GM21717 (cell line): Measurements from ENCODE around the gene TNIK.

ENCODE experiments used
- ATAC-seq: cut with Tn5 transposase; IDR thresholded peaks from one replicate; pipeline ENCODE4 v1.9.1; 2021; ENCODE audit warnings: mild to moderate bottlenecking, moderate library complexity; ENCODE audit not compliant: unreplicated experiment

Gene TNIK

GRCh38 chr3:171116365-171116764 is 343.8 kb downstream of the TNIK start:
- no peak for ATAC-seq

- no peak for ATAC-seq
Observed at GRCh38 chr3:171115667-171116066, 344.5 kb downstream of the TNIK start.

GRCh38 chr3:171113716-171114115 is 346.5 kb downstream of the TNIK start:
- no peak for ATAC-seq

GRCh38 chr3:171110715-171111114 is 349.5 kb downstream of the TNIK start:
- no peak for ATAC-seq

GRCh38 chr3:171108066-171108465 is 352.1 kb downstream of the TNIK start:
- ATAC-seq: no peak

- ATAC-seq: no peak
Observed at GRCh38 chr3:171103185-171103584, 357.0 kb downstream of the TNIK start.

- ATAC-seq: no peak
Observed at GRCh38 chr3:171101982-171102641, 358.1 kb downstream of the TNIK start.

GRCh38 chr3:171099911-171100310 is 360.3 kb downstream of the TNIK start:
- no peak for ATAC-seq

GRCh38 chr3:171095063-171095462 is 365.1 kb downstream of the TNIK start:
- peak; percentile 85 for ATAC-seq

GRCh38 chr3:171094411-171094810 is 365.8 kb downstream of the TNIK start:
- ATAC-seq: no peak

- no peak for ATAC-seq
Observed at GRCh38 chr3:171093462-171093861, 366.7 kb downstream of the TNIK start.

- ATAC-seq: no peak
Observed at GRCh38 chr3:171092467-171092911, 367.7 kb downstream of the TNIK start.

GRCh38 chr3:171090321-171090720 is 369.9 kb downstream of the TNIK start:
- no peak for ATAC-seq

GRCh38 chr3:171088964-171089754 is 371.0 kb downstream of the TNIK start:
- ATAC-seq: no peak

GRCh38 chr3:171088496-171088895 is 371.7 kb downstream of the TNIK start:
- no peak for ATAC-seq

GRCh38 chr3:171086914-171087313 is 373.3 kb downstream of the TNIK start:
- peak; percentile 50 for ATAC-seq

GRCh38 chr3:171077261-171077660 is 382.9 kb downstream of the TNIK start:
- ATAC-seq: no peak

GRCh38 chr3:171072432-171072831 is 387.8 kb downstream of the TNIK start:
- no peak for ATAC-seq

- no peak for ATAC-seq
Observed at GRCh38 chr3:171068658-171069057, 391.5 kb downstream of the TNIK start.

- no peak for ATAC-seq
Observed at GRCh38 chr3:171066206-171066605, 394.0 kb downstream of the TNIK start.

- no peak for ATAC-seq
Observed at GRCh38 chr3:171065732-171066131, 394.5 kb downstream of the TNIK start.

GRCh38 chr3:171064461-171064860 is 395.7 kb downstream of the TNIK start:
- ATAC-seq: no peak
